HG03060 (cell line): ENCODE measurements around the gene POLR2C.
"Not testable (repeated sequence)": the region's sequence is repeated elsewhere in the genome, so short reads cannot be mapped to it uniquely, and the experiment has no call there.

Source experiments
- ATAC-seq: cut with Tn5 transposase; IDR thresholded peaks from one replicate; pipeline ENCODE4 v1.9.1; 2021; ENCODE audit warnings: low read depth, moderate number of reproducible peaks; ENCODE audit not compliant: unreplicated experiment

The POLR2C gene

DNA sequence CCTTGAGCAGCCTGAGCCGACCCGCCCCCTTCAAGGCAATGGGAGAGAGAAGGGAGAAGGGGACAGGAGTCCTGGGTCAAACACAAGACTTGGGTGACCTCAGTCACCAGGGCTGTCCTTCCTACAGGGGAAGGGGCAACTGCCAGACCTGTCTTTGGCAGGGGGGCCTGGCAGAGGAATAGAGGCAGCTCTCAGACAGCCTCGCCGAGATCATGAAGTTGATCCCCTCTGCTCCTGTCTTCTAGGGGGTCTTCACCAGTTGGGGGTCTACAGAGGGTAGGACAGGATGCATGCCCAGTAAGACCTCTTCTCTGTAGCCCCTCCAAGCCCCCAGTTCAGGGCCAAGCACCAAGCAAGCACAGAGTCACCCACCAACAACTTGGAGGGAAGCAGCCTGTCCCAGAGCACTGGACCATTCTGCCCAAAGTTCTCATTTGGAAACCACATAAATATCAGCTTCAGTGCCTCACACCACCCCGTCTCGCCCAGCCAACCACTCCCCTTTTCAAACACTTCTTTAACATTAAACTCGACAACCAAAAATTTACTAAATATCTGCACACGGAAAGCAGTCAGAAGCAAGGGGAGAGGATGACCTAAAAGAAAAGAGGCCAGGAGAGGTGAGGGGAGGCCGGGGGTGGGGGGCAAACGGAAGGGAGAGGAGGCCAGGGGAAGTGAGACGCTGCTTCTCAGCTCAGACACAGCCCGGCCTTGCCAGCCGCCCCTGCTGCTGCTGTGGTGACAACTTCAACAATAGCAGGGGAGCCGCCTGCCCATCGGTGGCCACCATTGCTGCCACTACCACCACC lies 16.1 kb downstream of the POLR2C start:
- ATAC-seq = no peak

DNA sequence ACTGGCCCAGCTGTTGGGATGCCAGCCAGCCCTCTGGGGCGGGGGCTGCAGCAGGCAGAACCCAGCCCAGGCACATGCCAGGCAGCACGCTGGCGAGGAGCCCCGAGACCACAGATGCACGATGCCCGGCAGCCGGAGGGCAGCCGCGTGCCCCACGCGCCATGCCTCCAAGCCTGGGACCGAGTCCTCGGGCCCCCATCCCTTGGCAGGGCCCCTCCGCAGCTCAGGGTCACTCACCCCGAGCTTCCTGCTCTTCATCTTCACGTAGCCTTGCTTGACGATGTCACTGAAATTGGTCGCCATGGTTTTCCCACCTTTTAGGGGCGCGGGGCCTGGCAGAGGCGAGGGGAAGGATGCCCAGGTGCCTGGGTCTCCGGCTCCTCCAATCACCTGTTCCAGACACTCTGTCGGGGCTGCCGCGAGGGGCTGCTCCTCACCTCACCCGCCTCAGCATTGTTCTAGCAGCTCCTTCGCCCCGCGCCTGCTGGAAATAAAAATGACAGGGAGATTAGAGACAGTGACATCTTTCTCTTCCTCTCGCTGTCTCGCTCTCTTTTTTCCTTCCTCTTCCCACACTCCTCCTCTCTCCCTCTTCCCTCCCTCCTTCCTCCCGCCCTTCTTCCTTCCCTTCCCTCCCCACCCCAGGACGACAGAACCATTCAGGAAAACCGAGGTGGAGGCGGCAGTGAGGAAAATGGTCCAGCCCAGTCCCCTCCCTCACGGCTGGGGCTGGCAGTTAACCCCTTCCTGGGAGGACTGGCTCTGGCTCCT lies 16.9 kb downstream of the POLR2C start:
- ATAC-seq = no peak

DNA sequence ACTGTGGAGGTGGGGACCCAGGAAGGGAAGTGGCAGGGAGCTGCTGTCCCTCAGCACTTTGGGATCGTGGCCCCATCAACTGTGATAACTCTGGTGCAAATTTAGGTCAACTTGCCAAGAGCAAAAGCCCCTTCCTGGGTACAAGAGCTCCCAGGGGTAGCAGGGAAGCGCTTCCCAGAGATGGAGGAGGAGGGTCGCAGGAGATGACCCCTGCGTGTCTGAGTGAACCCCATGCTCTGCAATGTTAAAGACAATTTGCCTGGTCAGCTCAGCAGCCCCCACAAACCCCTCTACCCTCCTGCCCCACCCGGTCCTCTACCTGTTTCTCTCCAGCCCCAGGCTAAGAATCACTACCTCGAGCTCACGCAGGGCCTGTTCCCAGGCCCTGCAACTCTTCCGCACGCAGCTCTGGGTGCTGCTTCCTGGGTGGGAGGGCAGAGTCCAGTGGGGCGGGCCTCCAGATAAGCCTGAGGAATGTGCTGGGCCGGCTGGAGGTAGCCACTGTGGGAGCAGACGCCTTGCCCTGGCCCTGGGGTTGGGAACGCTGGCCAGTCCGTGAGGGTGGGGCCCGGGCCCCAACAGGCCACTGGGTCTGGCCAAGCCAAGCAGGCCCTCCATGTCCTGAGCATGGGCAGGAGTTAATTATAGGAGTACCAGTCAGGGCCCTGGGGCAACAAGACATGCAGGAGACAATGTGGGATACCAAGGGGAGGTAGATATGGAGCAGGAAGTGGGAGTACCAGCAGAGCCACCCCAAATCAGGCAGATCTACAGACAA lies 17.7 kb downstream of the POLR2C start:
- ATAC-seq = no peak

DNA sequence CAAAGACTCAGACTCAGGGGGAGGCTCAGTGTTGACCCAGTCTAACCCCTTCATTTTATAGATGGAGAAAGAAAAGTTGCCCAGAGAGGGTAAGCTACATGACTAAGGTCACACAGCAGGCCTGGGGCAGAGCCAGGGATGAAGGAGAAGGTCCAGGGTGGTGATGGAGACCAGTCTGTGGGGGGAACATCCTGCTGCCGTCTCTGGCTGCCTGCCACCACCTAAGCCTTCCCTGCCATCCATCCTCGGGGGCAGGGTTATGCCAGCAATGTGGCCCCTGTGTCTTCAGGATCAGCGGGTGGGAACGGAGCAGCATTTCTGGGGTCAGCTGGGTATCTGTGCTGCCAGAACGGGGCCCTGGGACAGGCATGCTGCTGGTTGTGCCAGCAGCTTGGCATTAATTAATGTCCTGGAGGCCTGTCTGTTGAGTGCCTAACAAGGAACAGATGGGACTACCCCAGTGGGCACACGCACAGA lies 18.3 kb downstream of the POLR2C start:
- ATAC-seq = no peak

DNA sequence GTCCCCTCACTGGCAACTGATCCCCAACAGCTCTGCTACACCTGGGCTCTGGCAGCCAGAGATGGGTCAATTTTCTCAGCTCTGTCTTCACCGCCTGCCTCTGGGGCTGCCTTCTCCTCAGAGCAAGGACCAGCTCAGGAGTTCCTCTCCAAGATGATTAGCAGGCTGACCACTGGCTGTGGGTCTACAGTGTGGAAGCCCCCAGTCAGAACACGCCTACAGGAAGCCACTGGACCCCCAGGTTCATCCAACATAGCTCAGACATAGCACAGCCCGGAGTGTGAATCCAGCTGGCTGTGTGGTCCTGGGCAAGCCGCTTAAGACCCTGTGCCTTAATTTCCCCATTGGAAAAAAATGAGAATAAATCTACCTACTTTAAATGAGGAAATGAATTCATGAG lies 18.9 kb downstream of the POLR2C start:
- ATAC-seq = no peak

DNA sequence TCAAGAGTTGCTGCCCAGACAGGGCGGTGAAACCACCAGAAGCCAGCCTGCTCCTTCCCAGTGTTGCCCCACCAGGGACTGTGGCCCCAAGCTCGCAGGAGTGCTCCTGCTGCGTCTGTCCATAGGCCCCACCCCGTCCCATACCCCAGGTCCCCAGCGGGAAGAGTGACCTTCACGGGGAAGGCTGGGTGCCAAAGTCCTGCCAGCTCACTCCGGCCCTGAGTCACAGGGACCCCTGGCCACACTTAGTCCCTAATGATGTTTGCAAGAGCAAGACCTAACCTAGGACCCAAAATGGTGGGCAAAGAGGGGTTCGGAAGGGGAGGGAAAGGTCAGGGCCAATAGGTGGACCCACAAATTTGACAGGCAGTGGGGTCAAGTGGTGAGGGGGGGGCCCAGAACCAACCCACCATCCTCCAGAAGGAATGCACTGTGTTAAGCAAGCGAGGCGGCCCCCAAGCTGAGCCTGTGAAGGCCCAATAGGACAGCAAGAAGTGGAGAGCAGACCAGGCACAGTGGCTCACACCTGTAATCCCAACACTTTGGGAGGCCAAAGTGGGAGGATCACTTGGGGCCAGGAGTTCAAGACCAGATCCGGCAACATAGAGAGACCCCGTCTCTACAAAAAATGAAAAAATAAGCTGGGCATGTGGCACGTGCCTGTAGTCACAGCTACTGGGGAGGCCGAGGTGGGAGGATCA lies 20.5 kb downstream of the POLR2C start:
- ATAC-seq = no peak

DNA sequence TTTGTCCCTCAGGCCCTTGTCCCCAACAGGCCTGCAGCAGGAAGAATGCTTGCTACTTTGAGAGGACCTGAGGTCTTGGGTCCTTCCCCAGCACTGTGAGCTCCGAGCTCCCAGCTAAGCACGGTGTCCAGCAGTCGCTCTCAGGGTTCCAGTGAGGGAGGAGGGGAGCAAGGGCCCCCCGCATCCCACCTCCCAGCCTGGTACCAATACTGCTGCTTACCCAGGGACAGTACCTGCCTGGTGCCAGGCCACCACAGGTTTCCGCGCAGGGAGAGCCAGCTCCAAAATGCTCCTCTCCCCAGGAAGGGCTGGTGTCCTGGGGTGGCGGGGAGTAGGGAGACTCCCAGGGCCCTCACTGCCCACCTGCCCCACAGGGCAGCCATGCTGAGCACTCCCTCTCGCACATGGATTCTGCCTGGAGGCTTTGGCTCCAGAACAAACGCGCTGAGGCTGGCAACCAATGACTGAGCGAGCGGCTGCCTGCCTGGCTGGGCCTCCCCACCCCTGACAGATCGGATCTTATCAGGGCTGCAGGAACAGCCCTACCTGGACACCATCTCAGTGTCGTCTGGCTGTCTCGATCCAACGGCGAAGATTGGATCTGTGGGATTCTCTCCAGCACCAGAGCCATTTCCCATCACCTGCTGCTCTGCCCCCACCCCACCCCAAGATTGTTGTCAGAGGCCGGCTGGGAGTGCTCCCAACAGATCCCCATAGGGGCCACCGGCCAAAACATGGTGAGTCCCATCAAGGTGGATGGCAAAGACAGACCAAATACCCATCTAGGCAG lies 21.4 kb downstream of the POLR2C start:
- ATAC-seq = no peak

DNA sequence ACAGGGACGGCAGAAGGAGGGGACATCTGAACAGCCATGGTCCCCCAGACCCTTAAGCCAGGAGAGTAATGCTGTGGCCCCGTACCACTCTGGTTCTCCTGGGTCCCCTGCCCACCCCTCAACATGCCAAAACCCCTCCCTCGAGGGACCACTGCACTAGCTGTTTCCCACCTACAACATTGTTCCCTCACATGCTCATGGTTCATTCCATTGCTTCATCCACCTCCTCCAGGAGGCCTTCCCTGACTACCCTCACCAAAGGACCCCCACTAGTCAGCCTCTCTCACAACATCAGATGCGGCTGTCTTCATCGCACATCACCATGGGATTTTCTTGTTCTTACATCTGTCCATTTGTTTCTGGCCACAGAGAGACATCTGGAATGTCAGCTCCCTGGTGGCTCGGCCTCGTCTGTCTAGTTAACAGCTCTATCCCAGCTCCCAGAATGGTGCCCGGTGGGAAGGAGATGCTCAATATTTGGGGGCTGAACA lies 22.1 kb downstream of the POLR2C start:
- no peak for ATAC-seq

DNA sequence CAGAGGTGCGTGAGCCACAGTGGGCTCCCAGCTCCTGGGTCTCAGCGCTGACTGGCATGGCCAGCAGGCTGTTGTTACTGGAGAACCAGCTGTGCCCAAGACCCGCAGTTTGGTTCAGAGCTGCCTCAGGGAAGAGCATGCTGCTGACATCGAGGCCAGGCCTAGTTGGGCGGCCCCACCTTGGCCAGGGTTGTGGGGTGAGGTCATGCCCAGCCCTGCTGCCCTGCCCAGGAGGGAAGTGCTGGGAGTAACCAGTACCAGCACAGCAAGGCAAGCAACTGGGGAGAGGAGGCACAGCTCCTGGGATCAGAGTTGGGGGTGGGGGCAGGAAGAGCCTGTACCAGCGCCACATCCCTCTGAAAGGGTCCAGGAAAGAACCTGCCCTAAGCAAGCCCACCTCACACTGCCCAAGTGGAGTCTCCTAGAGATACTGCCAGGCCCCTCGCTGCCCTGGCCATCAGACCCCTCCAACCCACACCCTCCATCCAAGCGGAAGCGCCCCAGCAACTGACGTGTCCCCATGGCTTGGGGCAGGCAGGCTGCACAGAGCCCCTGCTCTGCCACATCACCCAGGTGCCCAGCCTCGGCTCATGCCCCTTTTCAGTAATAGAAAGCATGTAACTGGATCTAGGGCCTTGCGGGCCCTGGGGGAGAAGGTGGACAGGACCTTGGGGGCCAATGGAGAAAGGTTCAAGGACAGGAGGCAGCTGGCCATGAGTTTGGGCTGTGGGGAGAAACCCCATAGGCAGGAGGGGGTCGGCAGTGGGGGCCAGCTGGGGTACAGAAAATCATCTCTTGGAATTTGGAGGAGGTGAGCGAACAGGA lies 22.8 kb downstream of the POLR2C start:
- ATAC-seq = no peak

DNA sequence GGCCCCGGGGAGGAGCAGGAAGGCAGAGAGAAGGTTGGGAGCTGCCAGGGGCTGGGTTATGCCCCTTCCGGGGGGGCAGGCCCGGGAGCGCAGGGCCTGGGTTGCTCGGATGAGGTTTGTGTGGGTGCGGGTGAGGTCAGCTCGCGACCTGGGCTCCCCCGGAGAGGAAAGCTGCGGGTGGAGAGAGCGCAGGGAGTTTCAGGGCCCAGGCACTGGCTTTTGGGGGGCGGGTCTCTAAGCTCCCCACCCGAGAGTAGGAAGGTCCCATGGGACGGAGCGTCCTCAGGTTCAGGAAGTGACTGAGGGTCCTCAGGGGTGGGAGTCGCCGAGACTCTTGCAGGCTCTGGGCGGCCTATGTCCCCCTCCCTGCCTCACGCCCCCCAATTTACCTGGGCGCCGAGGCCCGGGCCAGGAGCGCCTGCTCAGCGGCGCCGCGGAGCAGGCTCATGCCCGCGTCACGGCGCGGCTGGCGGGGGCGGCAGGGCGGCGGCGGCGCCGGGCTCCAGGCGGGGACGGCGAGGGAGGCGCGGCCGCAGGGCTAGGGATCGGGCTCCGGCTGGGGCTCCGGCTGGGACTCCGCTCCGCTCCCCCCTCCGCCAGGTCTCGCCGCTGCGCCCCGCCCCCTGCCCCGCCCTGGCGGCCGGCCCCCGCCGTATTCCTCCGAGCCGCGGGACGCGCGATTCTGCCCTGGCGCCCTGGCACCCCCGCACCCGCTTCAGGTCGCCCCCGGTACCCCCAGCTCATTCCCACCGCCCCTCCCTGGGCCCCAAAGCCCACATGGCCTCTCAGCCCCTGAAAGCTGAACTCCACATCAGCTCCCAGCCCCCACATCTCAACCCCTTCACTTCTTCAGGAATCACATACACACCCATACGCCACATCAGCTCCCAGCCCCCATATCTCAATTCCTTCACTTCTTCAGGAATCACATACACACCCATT lies 23.7 kb downstream of the POLR2C start, which contains the start of gene DOK4:
TSS of gene DOK4 (minus strand) at position 578 of the 942 bp plus-strand sequence. CDS start 6,986 bp downstream, outside the sequence.
- ATAC-seq = no peak

DNA sequence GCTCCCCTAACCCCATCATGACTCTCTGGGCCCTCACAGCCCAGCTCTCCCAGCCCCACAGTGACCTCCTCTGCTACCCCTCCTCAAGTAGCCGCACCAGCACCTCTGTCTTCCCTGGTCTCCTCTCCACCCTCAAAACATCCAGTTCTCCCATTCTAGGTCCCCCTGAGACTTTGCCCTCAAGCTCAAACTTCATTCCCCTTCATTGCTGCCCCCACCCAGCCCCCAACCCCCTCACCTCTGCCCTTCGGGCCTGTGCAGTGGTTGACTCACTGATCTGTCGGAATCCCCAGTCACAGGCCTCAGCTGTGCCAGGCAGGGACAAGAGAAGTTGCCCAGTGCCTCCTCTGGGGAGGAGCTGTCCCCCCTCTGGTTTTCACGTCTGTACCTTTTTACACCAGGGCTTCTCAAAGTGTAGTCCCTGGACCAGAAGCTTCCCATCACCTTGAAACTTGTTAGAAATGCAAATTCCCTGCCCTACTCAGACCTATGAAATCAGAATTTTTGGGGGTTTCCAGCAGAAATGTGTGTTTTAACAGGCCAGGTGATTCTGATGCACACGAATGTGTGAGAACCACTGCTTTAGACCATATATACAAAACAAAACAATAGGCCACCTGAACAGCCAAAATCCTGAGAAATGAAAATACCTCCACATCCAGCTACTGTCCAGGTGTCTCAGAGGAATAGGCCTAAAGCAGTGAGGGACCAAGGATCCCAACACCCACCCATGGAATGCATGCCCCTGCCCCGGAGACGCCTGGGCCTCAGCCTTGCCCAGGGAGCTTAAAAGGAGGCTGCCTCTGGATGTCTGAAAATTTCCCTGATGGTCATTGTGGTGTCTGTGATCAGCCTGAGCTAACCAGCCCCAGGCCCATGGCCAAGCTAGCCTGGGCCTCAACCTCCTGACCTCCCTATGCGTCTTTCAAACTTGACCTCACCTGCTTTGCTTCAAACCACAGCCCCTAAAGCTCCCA lies 24.7 kb downstream of the POLR2C start:
- no peak for ATAC-seq

DNA sequence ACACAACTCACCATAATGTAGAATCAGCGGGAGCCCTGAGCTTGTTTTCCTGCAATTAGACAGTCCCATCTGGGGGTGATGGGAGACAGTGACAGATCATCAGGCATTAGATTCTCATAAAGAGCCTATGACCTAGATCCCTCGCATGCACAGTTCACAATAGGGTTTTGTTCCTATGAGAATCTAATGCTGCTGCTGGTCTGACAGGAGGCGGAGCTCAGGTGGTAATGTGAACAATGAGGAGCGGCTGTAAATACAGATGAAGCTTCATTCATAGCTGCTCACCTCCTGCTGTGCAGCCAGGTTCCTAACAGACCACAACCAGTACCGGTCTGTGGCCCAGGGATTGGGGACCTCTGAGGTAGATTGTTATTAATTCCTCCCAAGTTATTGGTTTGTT lies 26.8 kb downstream of the POLR2C start:
- ATAC-seq = no peak

DNA sequence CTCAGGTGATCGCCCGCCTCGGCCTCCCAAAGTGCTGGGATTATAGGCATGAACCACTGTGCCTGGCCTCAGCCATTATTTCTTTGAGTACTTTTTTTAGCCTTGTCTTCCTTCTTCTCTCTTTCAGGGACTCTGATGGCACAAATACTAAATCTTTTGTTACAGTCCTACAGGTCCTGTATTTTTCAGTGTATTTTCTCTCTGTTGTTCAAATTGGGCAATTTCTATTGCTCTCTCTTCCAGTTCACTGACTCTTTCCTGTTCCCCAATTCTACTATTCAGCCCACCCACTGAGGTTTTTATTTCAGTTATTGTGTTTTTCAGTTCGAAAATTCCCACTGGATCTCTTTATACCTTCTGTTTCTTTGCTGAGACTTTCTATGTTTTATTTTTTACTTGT lies 31.3 kb downstream of the POLR2C start:
- ATAC-seq = no peak

DNA sequence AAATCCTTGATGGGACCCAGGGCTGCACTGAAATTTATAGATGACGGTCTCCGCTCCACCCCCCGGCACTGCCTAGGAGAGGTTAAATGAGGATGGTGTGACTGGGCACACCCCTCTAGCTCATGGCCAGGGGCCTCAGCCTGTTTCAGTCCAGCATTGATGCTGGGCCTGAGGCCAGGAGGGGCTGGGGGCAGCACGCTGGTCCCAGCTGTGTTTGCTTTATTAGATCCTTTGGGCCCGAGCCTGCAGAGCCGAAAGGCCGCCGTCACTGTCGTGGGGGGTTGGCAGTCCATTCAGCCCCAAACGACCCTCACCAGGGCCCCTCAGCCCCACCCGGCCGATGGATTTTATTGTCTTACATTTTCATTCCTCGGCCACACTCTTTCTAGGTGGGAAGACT lies 34.6 kb downstream of the POLR2C start:
- no peak for ATAC-seq

DNA sequence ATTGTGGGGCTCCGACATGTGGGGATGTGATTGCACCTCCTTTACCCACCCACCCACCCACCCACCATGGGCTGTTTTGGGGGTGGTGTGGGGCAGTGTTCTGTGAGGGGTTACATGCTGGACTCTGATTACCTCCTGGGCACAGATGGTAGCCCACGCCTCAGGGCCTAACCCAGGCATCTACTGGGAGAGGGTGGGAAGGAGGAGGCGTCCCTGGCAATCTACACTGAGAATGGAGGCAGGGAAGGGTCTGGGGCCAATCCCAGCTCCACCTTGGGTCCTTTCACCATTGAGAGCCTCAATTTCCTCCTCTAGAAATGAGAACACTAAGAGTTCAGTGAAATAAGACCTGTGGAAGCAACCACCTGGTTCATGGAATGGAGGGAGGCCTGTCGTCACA lies 35.6 kb downstream of the POLR2C start:
- ATAC-seq = no peak

DNA sequence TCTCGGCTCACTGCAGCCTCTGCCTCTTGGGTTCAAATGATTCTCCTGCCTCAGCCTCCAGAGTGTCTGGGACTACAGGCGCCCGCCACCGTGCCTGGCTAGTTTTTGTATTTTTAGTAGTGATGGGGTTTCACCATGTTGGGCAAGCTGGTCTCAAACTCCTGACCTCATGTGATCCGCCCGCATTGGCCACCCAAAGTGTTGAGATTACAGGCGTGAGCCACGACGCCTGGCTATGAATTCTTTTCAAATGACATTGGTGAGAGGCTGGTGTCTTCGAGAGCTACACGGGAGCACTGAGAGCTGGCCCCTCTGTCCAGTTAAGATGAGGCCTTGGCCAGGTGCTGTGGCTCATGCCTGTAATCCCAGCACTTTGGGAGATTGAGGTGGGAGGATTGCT lies 37.5 kb downstream of the POLR2C start:
- ATAC-seq = not testable (repeated sequence)
